VCaP (cell line): ENCODE data around the gene C12orf42.

Source experiments
- H3K27ac ChIP-seq: fragments of 450-650 bp; 2 replicates; pipeline ENCODE4 v1.5.1; 2017
- TF ChIP-seq, protein P1 (sequence below): fragments of 450-650 bp; conservative IDR thresholded peaks from 2 replicates; pipeline ENCODE4 v1.5.1; 2017; ENCODE audit warnings: mild to moderate bottlenecking, moderate library complexity

C12orf42 gene

GRCh38 chr12:103336940-103337339, 158.8 kb downstream of the C12orf42 start:
- TF ChIP-seq, protein P1, sequence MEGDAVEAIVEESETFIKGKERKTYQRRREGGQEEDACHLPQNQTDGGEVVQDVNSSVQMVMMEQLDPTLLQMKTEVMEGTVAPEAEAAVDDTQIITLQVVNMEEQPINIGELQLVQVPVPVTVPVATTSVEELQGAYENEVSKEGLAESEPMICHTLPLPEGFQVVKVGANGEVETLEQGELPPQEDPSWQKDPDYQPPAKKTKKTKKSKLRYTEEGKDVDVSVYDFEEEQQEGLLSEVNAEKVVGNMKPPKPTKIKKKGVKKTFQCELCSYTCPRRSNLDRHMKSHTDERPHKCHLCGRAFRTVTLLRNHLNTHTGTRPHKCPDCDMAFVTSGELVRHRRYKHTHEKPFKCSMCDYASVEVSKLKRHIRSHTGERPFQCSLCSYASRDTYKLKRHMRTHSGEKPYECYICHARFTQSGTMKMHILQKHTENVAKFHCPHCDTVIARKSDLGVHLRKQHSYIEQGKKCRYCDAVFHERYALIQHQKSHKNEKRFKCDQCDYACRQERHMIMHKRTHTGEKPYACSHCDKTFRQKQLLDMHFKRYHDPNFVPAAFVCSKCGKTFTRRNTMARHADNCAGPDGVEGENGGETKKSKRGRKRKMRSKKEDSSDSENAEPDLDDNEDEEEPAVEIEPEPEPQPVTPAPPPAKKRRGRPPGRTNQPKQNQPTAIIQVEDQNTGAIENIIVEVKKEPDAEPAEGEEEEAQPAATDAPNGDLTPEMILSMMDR, result no peak
- no peak overlapping the region for H3K27ac ChIP-seq

- H3K27ac ChIP-seq, result no peak overlapping the region
- TF ChIP-seq, protein P1, result no peak
These were observed 161.3 kb downstream of the C12orf42 start for GRCh38 chr12:103334466-103334865.

GRCh38 chr12:103333676-103334075, 162.1 kb downstream of the C12orf42 start:
- TF ChIP-seq, protein P1, result no peak
- no peak overlapping the region for H3K27ac ChIP-seq

DNA sequence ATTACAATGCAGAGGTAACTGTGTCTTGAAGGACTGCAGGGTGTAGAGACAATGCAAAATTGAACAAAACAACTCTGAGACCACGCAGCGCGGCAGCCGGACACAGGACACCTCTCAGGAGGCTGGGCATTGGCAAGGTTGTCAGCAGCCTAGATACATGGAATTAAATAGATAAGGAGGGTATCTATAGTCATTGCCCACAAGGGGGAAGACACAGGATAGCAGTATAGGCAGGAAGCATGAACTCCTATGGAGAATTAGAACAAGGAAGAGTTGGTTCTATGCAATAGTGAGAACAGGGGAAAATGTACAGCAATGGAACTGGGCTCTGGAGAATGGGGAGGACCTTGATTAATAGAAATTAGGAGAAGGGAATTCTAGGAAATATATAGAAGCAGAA, 164.1 kb downstream of the C12orf42 start:
- H3K27ac ChIP-seq, result no peak overlapping the region
- TF ChIP-seq, protein P1, result no peak

GRCh38 chr12:103330672-103331071, 165.1 kb downstream of the C12orf42 start:
- no peak overlapping the region for H3K27ac ChIP-seq
- TF ChIP-seq, protein P1, result no peak

GRCh38 chr12:103327676-103328075, 168.1 kb downstream of the C12orf42 start:
- H3K27ac ChIP-seq, result no peak overlapping the region
- TF ChIP-seq, protein P1, result no peak

- H3K27ac ChIP-seq, result no peak overlapping the region
- TF ChIP-seq, protein P1, result peak; percentile 33
These were observed 169.6 kb downstream of the C12orf42 start for GRCh38 chr12:103326190-103326589.

DNA sequence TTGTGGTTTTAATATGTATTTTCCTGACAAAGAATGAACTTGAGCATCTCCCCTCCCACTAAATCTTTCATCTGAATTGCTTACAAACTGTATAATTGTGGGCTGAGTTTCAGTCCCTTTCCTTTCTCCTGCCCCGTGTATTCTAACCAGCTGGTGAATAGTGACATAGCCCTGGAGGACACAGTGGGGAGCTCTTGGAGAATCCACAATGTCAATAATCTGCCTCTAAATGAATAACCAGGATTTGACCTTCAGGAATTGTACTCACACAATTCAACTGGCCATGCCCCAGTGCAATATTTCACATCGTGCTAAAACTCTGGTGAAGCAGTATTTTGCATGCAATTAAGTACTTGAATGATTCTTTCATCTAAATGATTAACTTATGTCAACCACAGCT, 177.2 kb downstream of the C12orf42 start:
- TF ChIP-seq, protein P1, result no peak
- H3K27ac ChIP-seq, result no peak overlapping the region
